GM19099 (cell line): ENCODE measurements around the gene IDH3B.

Source experiments
- POLR2A ChIP-seq: IDR thresholded peaks from 3 replicates; pipeline ENCODE4 v1.6.1; 2011; ENCODE audit warnings: low read depth; ENCODE audit not compliant: insufficient read length; ENCODE audit errors: extremely low read depth

Gene IDH3B

DNA sequence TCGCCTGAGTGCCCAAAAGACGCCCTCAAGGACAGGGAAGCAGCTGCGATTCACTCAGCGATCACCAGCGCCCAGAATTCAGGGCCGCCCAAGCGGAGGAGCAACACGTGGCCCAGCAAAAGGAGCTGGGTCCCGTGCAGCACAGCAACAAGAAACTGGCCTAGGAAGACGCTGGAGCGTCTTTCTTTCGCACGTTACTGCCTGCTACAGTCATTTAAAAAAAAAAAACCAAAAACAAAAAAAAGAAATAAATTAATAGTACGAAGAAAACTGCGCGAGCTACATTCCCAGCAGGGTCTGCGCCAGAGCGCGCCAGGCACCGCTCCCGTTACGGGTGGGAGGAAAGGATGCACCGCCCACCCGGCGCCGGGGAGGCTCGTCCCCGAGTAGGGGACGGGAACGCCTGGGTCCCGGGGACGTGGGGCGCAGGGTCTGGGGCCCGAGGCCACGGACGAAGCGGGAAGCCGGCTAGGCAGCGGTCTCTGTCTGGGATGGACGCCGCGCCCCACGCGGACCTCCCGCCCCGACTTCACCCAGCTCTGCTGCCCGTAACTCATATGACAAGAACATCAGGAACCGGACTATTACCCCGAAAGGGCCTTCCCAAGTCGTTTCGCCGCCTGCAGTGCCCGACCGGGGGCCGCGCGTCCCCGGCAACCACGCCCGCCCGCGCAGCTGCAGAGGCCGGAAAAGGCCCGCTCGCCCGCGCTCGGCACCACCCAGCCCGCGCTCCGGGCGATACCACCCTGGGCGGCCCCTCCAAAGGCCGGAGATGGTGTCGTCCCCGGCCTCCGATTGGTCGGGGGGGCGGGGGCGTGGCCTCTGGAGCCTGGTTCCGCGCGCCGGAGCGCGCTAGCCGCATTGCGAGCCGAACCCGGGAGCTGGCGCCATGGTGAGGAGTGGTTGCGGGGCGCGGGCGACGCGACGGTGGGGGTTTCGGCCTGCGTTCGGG, 12.0 kb downstream of the IDH3B start, which contains the start of gene NOP56:
NOP56 (plus strand) TSS at position 861 of the 952 bp plus-strand sequence; CDS start at position 890, 29 bp downstream.
- TF ChIP-seq POLR2A: peak; percentile 98

- no peak for TF ChIP-seq POLR2A
These were observed 20.3 kb downstream of the IDH3B start for GRCh38 chr20:2643708-2644107.

DNA sequence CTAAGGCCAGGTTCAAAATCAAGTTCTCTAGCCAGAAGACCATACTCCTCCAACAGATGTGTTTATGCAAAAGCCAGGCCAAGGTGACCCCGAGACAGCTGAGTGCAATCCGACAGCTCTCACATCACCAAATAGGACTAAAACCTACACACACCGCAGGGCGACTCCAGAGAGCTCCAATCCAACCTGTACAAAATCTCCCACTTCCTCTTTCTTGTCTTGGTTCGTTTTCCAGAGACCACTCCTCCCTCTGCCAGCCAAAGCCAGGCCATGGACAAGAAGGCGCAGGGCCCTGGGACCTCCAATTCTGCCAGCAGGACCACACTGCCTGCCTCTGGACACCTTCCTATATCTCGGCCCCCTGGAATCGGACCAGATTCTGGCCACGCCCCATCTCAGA, 23.1 kb downstream of the IDH3B start:
- no peak for TF ChIP-seq POLR2A

DNA sequence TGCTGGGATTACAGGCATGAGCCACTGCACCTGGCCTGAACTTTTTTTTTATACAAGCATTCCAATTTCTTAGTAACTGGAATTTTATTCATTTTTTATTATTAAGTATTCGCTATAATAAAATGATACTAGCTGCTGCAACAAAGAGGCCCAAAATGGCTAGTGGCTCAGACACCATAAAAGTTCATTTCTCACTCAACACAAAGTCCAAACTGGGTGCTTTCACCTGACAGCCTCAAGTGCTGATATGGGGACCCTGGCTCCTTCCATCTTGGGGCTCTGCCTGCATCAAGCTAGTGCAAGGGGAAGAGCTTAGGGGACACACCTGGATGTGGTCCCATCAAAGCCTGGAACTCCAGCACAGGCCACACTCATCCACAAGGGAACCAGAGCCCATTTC, 23.8 kb downstream of the IDH3B start:
- no peak for TF ChIP-seq POLR2A

DNA sequence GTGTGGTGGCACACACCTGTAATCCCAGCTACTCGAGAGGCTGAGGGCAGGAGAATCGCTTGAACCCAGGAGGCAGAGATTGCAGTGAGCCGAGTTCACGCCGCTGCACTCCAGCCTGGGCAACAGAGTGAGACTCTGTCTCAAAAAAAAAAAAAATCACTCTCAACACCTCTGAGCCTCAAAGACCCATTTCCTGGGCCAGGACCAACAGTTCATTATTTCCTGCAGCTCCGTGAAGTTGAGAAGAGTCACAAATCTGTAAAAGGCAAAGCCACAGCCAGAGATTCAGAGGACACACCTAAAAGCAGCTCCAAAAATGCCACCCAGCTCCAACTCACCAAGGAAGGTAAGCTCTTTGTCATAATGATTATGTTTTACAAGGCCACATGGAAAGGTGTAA, 26.8 kb downstream of the IDH3B start:
- no peak for TF ChIP-seq POLR2A

- no peak for TF ChIP-seq POLR2A
These were observed 30.6 kb downstream of the IDH3B start for GRCh38 chr20:2633381-2633780.

DNA sequence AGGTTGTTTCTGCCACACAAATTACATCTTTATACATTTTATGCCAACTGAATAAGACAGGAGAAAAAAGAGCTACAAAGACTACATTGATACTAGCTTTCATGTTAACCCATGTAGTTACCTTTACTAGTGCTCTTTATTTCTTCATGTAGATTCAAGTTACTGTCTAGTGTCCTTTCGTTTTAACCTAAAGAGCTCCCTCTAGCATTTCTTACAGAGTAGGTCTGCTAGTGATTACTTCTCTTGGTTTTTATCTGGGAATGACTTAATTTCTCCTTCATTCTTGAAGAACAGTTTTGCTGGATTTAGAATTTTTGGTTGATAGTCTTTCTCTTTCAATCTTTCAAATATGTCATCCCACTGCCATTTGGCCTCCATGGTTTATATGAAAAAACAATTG, 32.8 kb downstream of the IDH3B start:
- no peak for TF ChIP-seq POLR2A

- TF ChIP-seq POLR2A: no peak
These were observed 37.0 kb downstream of the IDH3B start for GRCh38 chr20:2626853-2627541.

DNA sequence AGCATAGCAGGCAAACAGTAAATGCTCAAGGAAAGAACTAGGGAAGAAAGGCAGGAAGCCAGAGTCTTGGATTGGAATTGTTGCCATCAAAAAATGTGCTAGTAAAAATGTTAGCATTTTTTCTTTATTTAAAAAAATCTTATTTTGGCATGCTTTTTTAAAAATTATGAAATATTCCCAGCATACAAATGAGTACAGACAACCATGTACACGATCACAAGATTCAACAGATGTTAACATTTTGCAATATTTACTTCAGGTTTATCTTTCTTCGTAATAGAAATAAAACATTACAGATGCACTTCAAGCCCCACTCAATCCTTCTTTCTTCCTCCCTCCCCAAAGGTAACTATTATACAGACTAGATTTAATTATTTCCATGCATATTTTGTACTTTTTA, 39.0 kb downstream of the IDH3B start:
- no peak for TF ChIP-seq POLR2A

GRCh38 chr20:2624190-2624589, 39.8 kb downstream of the IDH3B start:
- no peak for TF ChIP-seq POLR2A

- TF ChIP-seq POLR2A: no peak
These were observed 43.9 kb downstream of the IDH3B start for GRCh38 chr20:2619961-2620595.

GRCh38 chr20:2619337-2619736, 44.7 kb downstream of the IDH3B start:
- no peak for TF ChIP-seq POLR2A

- TF ChIP-seq POLR2A: no peak
These were observed 45.2 kb downstream of the IDH3B start for GRCh38 chr20:2618815-2619214.

GRCh38 chr20:2617099-2617714, 46.8 kb downstream of the IDH3B start:
- TF ChIP-seq POLR2A: no peak

- no peak for TF ChIP-seq POLR2A
These were observed 47.4 kb downstream of the IDH3B start for GRCh38 chr20:2616634-2617033.
